ENCODE results near the gene SEC16B. TPM values are rescaled to one million over a fixed set of nuclear protein-coding genes. Genes with fewer than 3 reads are reported as not detected.

SEC16B gene
- polyA plus RNA-seq, result 1 to 10 TPM; 1.0 to 2.4 TPM

DNA sequence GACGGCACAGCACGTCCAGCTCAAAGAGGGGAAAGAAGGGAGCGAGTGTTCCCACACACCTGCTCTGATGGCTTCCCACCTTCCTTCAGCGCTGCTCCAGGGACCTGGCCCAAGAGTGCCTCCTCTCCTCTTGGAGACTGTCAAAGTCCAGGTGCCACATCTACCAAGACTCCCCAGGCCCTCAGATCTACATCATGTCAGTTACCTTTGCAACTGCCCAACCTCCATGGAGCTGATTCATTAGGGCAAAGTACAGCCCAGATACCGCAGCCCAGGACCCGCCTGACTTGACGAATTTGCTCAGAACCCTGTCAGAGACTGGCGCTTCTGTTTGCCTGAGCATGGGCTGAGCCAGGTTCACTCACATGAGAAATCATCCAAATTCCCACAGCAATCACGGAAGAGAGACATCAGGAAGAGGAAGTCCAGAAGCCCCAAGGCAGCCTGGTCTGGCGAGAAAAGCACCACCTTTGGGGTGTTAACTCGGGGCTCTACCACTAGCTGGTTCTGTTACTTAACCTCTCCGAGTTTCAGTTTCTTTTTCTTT is at the start of gene SEC16B:
TSS of gene SEC16B (minus strand) at position 234 of the 547 bp plus-strand sequence. CDS start 2,077 bp downstream, outside the sequence.
- 65 to 86% methylated on average over 12 of the region's 12 CpGs for WGBS, 2 donors
- no peaks in the 10 kb centered on the region for H3K27me3 ChIP-seq (ENCODE audit: control insufficient read depth in 1 of 2, insufficient read depth in 2 of 2, low read length in 2 of 2)
- H3K9me3 ChIP-seq (ENCODE audit: control insufficient read depth in 2 of 2, insufficient read depth in 1 of 2, low read depth in 1 of 2, low read length in 1 of 2), result no peaks in the 10 kb centered on the region
- H3K27ac ChIP-seq (ENCODE audit: low read depth in 2 of 2, low read length in 1 of 2), result no peak within 1 kb of the TSS
- no peaks in the 10 kb centered on the region for H3K36me3 ChIP-seq (ENCODE audit: control insufficient read depth in 2 of 2, insufficient read depth in 2 of 2, low read length in 1 of 2)
- no peak within 1 kb of the TSS for H3K4me3 ChIP-seq (ENCODE audit: low read depth in 1 of 2, low read length in 2 of 2)
- no peaks in the 10 kb centered on the region for H3K4me1 ChIP-seq (ENCODE audit: control insufficient read depth in 2 of 2, insufficient read depth in 2 of 2, low read length in 1 of 2)

- peaks cover 0 to 4% of the 10 kb centered on the region in 2 donors for H3K36me3 ChIP-seq (ENCODE audit: control insufficient read depth in 2 of 2, insufficient read depth in 2 of 2, low read length in 1 of 2)
- no peak overlapping the region for H3K4me3 ChIP-seq (ENCODE audit: low read depth in 1 of 2, low read length in 2 of 2)
- H3K27ac ChIP-seq (ENCODE audit: low read depth in 2 of 2, low read length in 1 of 2), result no peak overlapping the region
- 82 to 85% methylated on average over 2 of the region's 2 CpGs for WGBS, 2 donors
- H3K4me1 ChIP-seq (ENCODE audit: control insufficient read depth in 2 of 2, insufficient read depth in 2 of 2, low read length in 1 of 2), result no peaks in the 10 kb centered on the region
- H3K27me3 ChIP-seq (ENCODE audit: control insufficient read depth in 1 of 2, insufficient read depth in 2 of 2, low read length in 2 of 2), result no peaks in the 10 kb centered on the region
- H3K9me3 ChIP-seq (ENCODE audit: control insufficient read depth in 2 of 2, insufficient read depth in 1 of 2, low read depth in 1 of 2, low read length in 1 of 2), result no peaks in the 10 kb centered on the region
Observed at GRCh38 chr1:178019622-178020021, 49.8 kb upstream of the SEC16B start.

DNA sequence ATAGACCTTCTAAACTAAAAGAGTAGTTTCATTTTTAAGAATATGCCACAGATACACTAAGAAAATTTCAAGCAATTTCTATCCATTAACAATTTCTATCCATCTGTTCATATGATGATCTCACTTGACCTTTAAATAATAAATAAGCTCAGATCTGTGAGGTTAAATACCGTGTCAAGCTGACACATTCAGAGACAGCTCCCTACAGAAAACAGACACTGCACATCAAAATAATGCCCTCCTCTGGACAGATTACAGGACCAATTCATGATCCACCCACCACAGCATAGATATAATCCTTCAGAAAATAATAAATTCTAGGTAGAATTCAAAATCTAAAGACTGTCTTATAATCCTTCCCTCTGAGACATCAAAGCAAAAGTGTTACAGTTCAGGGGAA is 49.4 kb upstream of the SEC16B start:
- Histone ChIP-seq H3K27me3 (ENCODE audit: control insufficient read depth in 1 of 2, insufficient read depth in 2 of 2, low read length in 2 of 2) (no peaks in the 10 kb centered on the region), H3K27ac (ENCODE audit: low read depth in 2 of 2, low read length in 1 of 2) (no peak overlapping the region)
- WGBS, 2 donors, result 80 to 81% methylated on average over 1 of the region's 1 CpG

DNA sequence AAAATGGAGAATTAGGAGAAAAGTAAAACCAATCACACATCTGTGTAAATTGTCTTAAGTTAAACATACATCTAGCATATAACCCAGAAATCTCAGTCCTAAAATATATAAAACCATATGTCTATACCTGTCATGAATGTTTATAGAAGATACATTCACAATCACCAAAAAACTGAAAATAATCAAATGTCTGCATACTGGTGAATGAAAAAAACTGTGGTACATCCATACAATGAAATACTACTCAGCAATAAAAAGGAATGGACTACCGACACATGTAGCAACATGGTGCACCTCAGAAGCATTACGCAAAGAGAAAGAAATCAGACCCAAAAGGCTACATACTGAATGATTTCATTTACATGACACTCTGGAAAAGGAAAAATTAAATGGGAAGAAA is 47.7 kb upstream of the SEC16B start:
- Histone ChIP-seq H3K27me3 (ENCODE audit: control insufficient read depth in 1 of 2, insufficient read depth in 2 of 2, low read length in 2 of 2) (no peaks in the 10 kb centered on the region), H3K36me3 (ENCODE audit: control insufficient read depth in 2 of 2, insufficient read depth in 2 of 2, low read length in 1 of 2) (peaks cover 0 to 4% of the 10 kb centered on the region in 2 donors), H3K4me3 (ENCODE audit: low read depth in 1 of 2, low read length in 2 of 2) (no peak overlapping the region), H3K4me1 (ENCODE audit: control insufficient read depth in 2 of 2, insufficient read depth in 2 of 2, low read length in 1 of 2) (no peaks in the 10 kb centered on the region), H3K9me3 (ENCODE audit: control insufficient read depth in 2 of 2, insufficient read depth in 1 of 2, low read depth in 1 of 2, low read length in 1 of 2) (no peaks in the 10 kb centered on the region), H3K27ac (ENCODE audit: low read depth in 2 of 2, low read length in 1 of 2) (no peak overlapping the region)
- 98 to 100% methylated on average over 2 of the region's 2 CpGs for WGBS, 2 donors

More for the DNA sequence above, 49.4 kb upstream of the SEC16B start:
- Histone ChIP-seq H3K4me3 (ENCODE audit: low read depth in 1 of 2, low read length in 2 of 2) (no peak overlapping the region), H3K9me3 (ENCODE audit: control insufficient read depth in 2 of 2, insufficient read depth in 1 of 2, low read depth in 1 of 2, low read length in 1 of 2) (no peaks in the 10 kb centered on the region), H3K36me3 (ENCODE audit: control insufficient read depth in 2 of 2, insufficient read depth in 2 of 2, low read length in 1 of 2) (peaks cover 0 to 4% of the 10 kb centered on the region in 2 donors), H3K4me1 (ENCODE audit: control insufficient read depth in 2 of 2, insufficient read depth in 2 of 2, low read length in 1 of 2) (no peaks in the 10 kb centered on the region)

GRCh38 chr1:178011864-178012503 is 42.1 kb upstream of the SEC16B start:
- Histone ChIP-seq H3K27me3 (ENCODE audit: control insufficient read depth in 1 of 2, insufficient read depth in 2 of 2, low read length in 2 of 2) (no peaks in the 10 kb centered on the region), H3K4me3 (ENCODE audit: low read depth in 1 of 2, low read length in 2 of 2) (no peak overlapping the region), H3K36me3 (ENCODE audit: control insufficient read depth in 2 of 2, insufficient read depth in 2 of 2, low read length in 1 of 2) (peaks cover 0 to 5% of the 10 kb centered on the region in 2 donors), H3K9me3 (ENCODE audit: control insufficient read depth in 2 of 2, insufficient read depth in 1 of 2, low read depth in 1 of 2, low read length in 1 of 2) (no peaks in the 10 kb centered on the region), H3K27ac (ENCODE audit: low read depth in 2 of 2, low read length in 1 of 2) (no peak overlapping the region), H3K4me1 (ENCODE audit: control insufficient read depth in 2 of 2, insufficient read depth in 2 of 2, low read length in 1 of 2) (no peaks in the 10 kb centered on the region)
- WGBS, 2 donors, result 79 to 86% methylated on average over 2 of the region's 2 CpGs

- Histone ChIP-seq H3K4me1 (ENCODE audit: control insufficient read depth in 2 of 2, insufficient read depth in 2 of 2, low read length in 1 of 2) (no peaks in the 10 kb centered on the region), H3K9me3 (ENCODE audit: control insufficient read depth in 2 of 2, insufficient read depth in 1 of 2, low read depth in 1 of 2, low read length in 1 of 2) (no peaks in the 10 kb centered on the region), H3K27ac (ENCODE audit: low read depth in 2 of 2, low read length in 1 of 2) (no peak overlapping the region), H3K4me3 (ENCODE audit: low read depth in 1 of 2, low read length in 2 of 2) (no peak overlapping the region), H3K27me3 (ENCODE audit: control insufficient read depth in 1 of 2, insufficient read depth in 2 of 2, low read length in 2 of 2) (no peaks in the 10 kb centered on the region), H3K36me3 (ENCODE audit: control insufficient read depth in 2 of 2, insufficient read depth in 2 of 2, low read length in 1 of 2) (peaks cover 0 to 3% of the 10 kb centered on the region in 2 donors)
- WGBS, 2 donors, result 29 to 35% methylated on average over 3 of the region's 3 CpGs
Observed at GRCh38 chr1:178011465-178011828, 41.6 kb upstream of the SEC16B start.

DNA sequence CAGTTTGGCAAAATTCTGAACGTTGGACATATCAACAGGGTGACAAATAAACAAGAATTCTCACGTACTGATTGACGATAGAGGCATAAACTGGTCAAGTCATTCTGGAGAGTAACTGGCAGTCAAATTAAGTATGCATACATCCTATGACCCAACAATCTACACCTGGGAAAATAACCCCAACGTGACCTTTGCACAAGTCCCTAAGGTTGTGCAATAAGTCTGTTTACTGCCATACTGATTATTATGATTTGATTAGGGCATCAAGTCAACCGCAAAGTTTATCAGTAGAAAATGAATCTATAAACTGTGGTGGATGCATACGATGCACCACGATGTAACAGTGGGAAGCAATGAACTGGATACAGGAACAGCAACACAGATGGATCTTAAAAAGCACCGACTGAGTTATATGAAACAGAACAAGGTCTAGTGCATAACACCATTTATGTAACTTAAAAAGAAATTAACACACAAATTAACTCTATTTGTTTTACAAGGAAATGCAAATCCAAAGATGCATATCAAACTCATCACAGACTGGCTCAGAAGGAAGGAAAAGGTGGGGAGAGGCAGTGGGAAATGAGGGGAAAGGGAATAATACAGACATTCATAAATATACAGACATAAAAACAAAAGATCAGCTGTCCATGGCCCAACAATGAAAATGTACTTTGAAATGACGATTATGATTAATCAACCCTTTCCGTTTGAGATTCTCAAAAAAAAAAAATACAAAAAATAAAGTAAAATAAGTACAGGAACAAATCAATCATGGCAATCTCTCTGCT is 41.0 kb upstream of the SEC16B start:
- H3K36me3 ChIP-seq (ENCODE audit: control insufficient read depth in 2 of 2, insufficient read depth in 2 of 2, low read length in 1 of 2), result peaks cover 0 to 3% of the 10 kb centered on the region in 2 donors
- no peak overlapping the region for H3K27ac ChIP-seq (ENCODE audit: low read depth in 2 of 2, low read length in 1 of 2)
- H3K4me3 ChIP-seq (ENCODE audit: low read depth in 1 of 2, low read length in 2 of 2), result no peak overlapping the region
- H3K9me3 ChIP-seq (ENCODE audit: control insufficient read depth in 2 of 2, insufficient read depth in 1 of 2, low read depth in 1 of 2, low read length in 1 of 2), result no peaks in the 10 kb centered on the region
- no peaks in the 10 kb centered on the region for H3K27me3 ChIP-seq (ENCODE audit: control insufficient read depth in 1 of 2, insufficient read depth in 2 of 2, low read length in 2 of 2)
- WGBS, 2 donors, result 60 to 62% methylated on average over 10 of the region's 10 CpGs
- H3K4me1 ChIP-seq (ENCODE audit: control insufficient read depth in 2 of 2, insufficient read depth in 2 of 2, low read length in 1 of 2), result no peaks in the 10 kb centered on the region

GRCh38 chr1:178006043-178006442 is 36.2 kb upstream of the SEC16B start:
- Histone ChIP-seq H3K27me3 (ENCODE audit: control insufficient read depth in 1 of 2, insufficient read depth in 2 of 2, low read length in 2 of 2) (no peaks in the 10 kb centered on the region), H3K36me3 (ENCODE audit: control insufficient read depth in 2 of 2, insufficient read depth in 2 of 2, low read length in 1 of 2) (peaks cover 0 to 3% of the 10 kb centered on the region in 2 donors), H3K27ac (ENCODE audit: low read depth in 2 of 2, low read length in 1 of 2) (no peak overlapping the region), H3K4me3 (ENCODE audit: low read depth in 1 of 2, low read length in 2 of 2) (no peak overlapping the region), H3K4me1 (ENCODE audit: control insufficient read depth in 2 of 2, insufficient read depth in 2 of 2, low read length in 1 of 2) (no peaks in the 10 kb centered on the region), H3K9me3 (ENCODE audit: control insufficient read depth in 2 of 2, insufficient read depth in 1 of 2, low read depth in 1 of 2, low read length in 1 of 2) (no peaks in the 10 kb centered on the region)
- 93% methylated on average over 4 of the region's 4 CpGs for WGBS, 2 donors

- H3K4me1 ChIP-seq (ENCODE audit: control insufficient read depth in 2 of 2, insufficient read depth in 2 of 2, low read length in 1 of 2), result no peaks in the 10 kb centered on the region
Observed at GRCh38 chr1:178005450-178005849, 35.6 kb upstream of the SEC16B start.

More at GRCh38 chr1:178005450-178005849, 35.6 kb upstream of the SEC16B start:
- H3K36me3 ChIP-seq (ENCODE audit: control insufficient read depth in 2 of 2, insufficient read depth in 2 of 2, low read length in 1 of 2), result peaks cover 0 to 3% of the 10 kb centered on the region in 2 donors
- H3K4me3 ChIP-seq (ENCODE audit: low read depth in 1 of 2, low read length in 2 of 2), result no peak overlapping the region
- no peaks in the 10 kb centered on the region for H3K9me3 ChIP-seq (ENCODE audit: control insufficient read depth in 2 of 2, insufficient read depth in 1 of 2, low read depth in 1 of 2, low read length in 1 of 2)
- no peak overlapping the region for H3K27ac ChIP-seq (ENCODE audit: low read depth in 2 of 2, low read length in 1 of 2)
- 66 to 88% methylated on average over 5 of the region's 5 CpGs for WGBS, 2 donors
- no peaks in the 10 kb centered on the region for H3K27me3 ChIP-seq (ENCODE audit: control insufficient read depth in 1 of 2, insufficient read depth in 2 of 2, low read length in 2 of 2)
